HG03066 (cell line): ENCODE measurements around the gene GNGT2.
"Not testable (repeated sequence)": the region's sequence is repeated elsewhere in the genome, so short reads cannot be mapped to it uniquely, and the experiment has no call there.

Experiments used
- ATAC-seq: cut with Tn5 transposase; IDR thresholded peaks from one replicate; pipeline ENCODE4 v1.9.1; 2021; ENCODE audit warnings: low read depth; ENCODE audit not compliant: unreplicated experiment

GNGT2 gene

GRCh38 chr17:49180998-49181635 is 29.3 kb downstream of the GNGT2 start:
- ATAC-seq, result no peak

GRCh38 chr17:49180303-49180702 is 30.1 kb downstream of the GNGT2 start:
- no peak for ATAC-seq

- ATAC-seq, result not testable (repeated sequence)
These were observed 34.4 kb downstream of the GNGT2 start for GRCh38 chr17:49175978-49176377.

- not testable (repeated sequence) for ATAC-seq
These were observed 39.7 kb downstream of the GNGT2 start for GRCh38 chr17:49170711-49171110.

- no peak for ATAC-seq
These were observed 40.2 kb downstream of the GNGT2 start for GRCh38 chr17:49170216-49170615.

GRCh38 chr17:49168706-49169105 is 41.7 kb downstream of the GNGT2 start:
- ATAC-seq, result no peak

GRCh38 chr17:49165143-49165542 is 45.2 kb downstream of the GNGT2 start:
- no peak for ATAC-seq

GRCh38 chr17:49162866-49163265 is 47.5 kb downstream of the GNGT2 start:
- no peak for ATAC-seq

GRCh38 chr17:49157784-49158183 is 52.6 kb downstream of the GNGT2 start:
- ATAC-seq, result no peak

- ATAC-seq, result no peak
These were observed 54.1 kb downstream of the GNGT2 start for GRCh38 chr17:49156256-49156655.
